ENCODE results near the gene EARS2. TPM values are rescaled to one million over a fixed set of nuclear protein-coding genes. Genes with fewer than 3 reads are reported as not detected.

Gene EARS2
- total and polyA plus RNA-seq, 9 of the 15 experiments (the other 6 are each of a cell fraction or from before 2014, with no cell fraction given) = 17.6 to 58.6 (median 36.3) TPM

DNA sequence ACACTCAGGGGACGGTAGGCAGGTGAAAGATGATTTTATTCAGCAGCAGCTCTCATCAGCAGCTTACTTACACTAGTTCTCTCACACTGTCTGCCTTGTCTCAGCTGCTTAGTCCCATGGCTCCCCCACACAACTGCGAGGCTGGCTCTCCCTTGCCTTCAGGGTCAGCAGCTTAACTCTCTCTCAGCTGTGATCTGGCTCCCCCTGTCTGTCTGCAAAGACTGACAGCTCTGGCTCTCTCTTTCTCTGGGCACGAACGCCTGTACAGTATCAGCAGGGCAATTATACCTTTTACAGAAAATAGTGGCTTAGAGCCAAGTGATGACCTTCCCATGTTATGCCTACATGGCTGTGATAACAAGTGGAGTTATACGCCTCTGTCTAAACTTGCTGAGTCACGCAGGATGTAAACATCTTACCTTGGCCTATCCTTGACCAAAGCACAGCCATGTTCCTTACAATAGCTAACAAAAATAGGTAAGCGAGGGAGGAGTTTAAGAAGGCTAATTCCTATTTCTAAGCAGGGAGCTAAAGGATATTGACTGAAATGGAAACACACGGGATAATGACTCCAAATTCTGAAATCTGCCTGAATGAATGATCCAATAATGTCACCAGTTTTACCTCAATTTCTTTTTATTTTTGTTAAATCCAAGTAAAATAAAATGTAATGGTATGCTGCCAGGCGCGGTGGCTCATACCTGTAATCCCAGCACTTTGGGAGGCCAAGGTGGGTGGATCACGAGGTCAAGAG, 40.0 kb upstream of the EARS2 start (continued):
- TF ChIP-seq, protein P1, sequence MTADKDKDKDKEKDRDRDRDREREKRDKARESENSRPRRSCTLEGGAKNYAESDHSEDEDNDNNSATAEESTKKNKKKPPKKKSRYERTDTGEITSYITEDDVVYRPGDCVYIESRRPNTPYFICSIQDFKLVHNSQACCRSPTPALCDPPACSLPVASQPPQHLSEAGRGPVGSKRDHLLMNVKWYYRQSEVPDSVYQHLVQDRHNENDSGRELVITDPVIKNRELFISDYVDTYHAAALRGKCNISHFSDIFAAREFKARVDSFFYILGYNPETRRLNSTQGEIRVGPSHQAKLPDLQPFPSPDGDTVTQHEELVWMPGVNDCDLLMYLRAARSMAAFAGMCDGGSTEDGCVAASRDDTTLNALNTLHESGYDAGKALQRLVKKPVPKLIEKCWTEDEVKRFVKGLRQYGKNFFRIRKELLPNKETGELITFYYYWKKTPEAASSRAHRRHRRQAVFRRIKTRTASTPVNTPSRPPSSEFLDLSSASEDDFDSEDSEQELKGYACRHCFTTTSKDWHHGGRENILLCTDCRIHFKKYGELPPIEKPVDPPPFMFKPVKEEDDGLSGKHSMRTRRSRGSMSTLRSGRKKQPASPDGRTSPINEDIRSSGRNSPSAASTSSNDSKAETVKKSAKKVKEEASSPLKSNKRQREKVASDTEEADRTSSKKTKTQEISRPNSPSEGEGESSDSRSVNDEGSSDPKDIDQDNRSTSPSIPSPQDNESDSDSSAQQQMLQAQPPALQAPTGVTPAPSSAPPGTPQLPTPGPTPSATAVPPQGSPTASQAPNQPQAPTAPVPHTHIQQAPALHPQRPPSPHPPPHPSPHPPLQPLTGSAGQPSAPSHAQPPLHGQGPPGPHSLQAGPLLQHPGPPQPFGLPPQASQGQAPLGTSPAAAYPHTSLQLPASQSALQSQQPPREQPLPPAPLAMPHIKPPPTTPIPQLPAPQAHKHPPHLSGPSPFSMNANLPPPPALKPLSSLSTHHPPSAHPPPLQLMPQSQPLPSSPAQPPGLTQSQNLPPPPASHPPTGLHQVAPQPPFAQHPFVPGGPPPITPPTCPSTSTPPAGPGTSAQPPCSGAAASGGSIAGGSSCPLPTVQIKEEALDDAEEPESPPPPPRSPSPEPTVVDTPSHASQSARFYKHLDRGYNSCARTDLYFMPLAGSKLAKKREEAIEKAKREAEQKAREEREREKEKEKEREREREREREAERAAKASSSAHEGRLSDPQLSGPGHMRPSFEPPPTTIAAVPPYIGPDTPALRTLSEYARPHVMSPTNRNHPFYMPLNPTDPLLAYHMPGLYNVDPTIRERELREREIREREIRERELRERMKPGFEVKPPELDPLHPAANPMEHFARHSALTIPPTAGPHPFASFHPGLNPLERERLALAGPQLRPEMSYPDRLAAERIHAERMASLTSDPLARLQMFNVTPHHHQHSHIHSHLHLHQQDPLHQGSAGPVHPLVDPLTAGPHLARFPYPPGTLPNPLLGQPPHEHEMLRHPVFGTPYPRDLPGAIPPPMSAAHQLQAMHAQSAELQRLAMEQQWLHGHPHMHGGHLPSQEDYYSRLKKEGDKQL (CRISPR knock-in tag; IDR thresholded peaks at IDR 0.05; ENCODE audit: borderline replicate concordance) = no peak
- TF ChIP-seq, protein P2, sequence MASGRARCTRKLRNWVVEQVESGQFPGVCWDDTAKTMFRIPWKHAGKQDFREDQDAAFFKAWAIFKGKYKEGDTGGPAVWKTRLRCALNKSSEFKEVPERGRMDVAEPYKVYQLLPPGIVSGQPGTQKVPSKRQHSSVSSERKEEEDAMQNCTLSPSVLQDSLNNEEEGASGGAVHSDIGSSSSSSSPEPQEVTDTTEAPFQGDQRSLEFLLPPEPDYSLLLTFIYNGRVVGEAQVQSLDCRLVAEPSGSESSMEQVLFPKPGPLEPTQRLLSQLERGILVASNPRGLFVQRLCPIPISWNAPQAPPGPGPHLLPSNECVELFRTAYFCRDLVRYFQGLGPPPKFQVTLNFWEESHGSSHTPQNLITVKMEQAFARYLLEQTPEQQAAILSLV (tag; IDR thresholded peaks at IDR 0.05) = peak; percentile 100
- TF ChIP-seq PTTG1 (tag; IDR thresholded peaks at IDR 0.05; ENCODE audit: low read depth) (peak; percentile 99), ZSCAN32 (CRISPR knock-in tag; IDR thresholded peaks at IDR 0.05) (peak; percentile 94), ZNF232 (CRISPR knock-in tag; IDR thresholded peaks at IDR 0.05) (no peak), MECOM (CRISPR knock-in tag; IDR thresholded peaks at IDR 0.05) (peak; percentile 98), ZNF134 (CRISPR knock-in tag; conservative IDR thresholded peaks at IDR 0.05) (peak; percentile 93), ETV5 (CRISPR knock-in tag; IDR thresholded peaks at IDR 0.05; ENCODE audit: low read depth) (0 out of 2 replicates have a peak, but pooled peaks have one; percentile 67), MEIS2 (IDR thresholded peaks at IDR 0.05; ENCODE audit: partially characterized antibody) (peak; percentile 81), NR3C1 (CRISPR knock-in tag; IDR thresholded peaks at IDR 0.05) (no peak), BRCA1 (IDR thresholded peaks at IDR 0.05) (no peak), BRCA1 (CRISPR knock-in tag; IDR thresholded peaks at IDR 0.05) (no peak), EWSR1 (IDR thresholded peaks at IDR 0.05; ENCODE audit: borderline replicate concordance, low read depth, partially characterized antibody) (no peak), MYNN (IDR thresholded peaks at IDR 0.05) (0 out of 2 replicates have a peak, but pooled peaks have one; percentile 47), MYNN (CRISPR knock-in tag; IDR thresholded peaks at IDR 0.05) (no peak)
- TF ChIP-seq, protein P3, sequence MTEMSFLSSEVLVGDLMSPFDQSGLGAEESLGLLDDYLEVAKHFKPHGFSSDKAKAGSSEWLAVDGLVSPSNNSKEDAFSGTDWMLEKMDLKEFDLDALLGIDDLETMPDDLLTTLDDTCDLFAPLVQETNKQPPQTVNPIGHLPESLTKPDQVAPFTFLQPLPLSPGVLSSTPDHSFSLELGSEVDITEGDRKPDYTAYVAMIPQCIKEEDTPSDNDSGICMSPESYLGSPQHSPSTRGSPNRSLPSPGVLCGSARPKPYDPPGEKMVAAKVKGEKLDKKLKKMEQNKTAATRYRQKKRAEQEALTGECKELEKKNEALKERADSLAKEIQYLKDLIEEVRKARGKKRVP (CRISPR knock-in tag; IDR thresholded peaks at IDR 0.05) = peak; percentile 96
- TF ChIP-seq, protein P4, sequence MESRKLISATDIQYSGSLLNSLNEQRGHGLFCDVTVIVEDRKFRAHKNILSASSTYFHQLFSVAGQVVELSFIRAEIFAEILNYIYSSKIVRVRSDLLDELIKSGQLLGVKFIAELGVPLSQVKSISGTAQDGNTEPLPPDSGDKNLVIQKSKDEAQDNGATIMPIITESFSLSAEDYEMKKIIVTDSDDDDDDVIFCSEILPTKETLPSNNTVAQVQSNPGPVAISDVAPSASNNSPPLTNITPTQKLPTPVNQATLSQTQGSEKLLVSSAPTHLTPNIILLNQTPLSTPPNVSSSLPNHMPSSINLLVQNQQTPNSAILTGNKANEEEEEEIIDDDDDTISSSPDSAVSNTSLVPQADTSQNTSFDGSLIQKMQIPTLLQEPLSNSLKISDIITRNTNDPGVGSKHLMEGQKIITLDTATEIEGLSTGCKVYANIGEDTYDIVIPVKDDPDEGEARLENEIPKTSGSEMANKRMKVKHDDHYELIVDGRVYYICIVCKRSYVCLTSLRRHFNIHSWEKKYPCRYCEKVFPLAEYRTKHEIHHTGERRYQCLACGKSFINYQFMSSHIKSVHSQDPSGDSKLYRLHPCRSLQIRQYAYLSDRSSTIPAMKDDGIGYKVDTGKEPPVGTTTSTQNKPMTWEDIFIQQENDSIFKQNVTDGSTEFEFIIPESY (CRISPR knock-in tag; IDR thresholded peaks at IDR 0.05) = no peak
- TF ChIP-seq, protein P5, sequence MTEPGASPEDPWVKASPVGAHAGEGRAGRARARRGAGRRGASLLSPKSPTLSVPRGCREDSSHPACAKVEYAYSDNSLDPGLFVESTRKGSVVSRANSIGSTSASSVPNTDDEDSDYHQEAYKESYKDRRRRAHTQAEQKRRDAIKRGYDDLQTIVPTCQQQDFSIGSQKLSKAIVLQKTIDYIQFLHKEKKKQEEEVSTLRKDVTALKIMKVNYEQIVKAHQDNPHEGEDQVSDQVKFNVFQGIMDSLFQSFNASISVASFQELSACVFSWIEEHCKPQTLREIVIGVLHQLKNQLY (CRISPR knock-in tag; conservative IDR thresholded peaks at IDR 0.05) = peak in 1 of 2 experiments; percentile 84; a peak in 1 of 4 replicates
